Measurements from ENCODE around the gene HERC2. TPM values are rescaled to one million over a fixed set of nuclear protein-coding genes. Genes with fewer than 3 reads are reported as not detected.

The HERC2 gene
- 38.3 to 51.3 TPM (median 47.0 TPM) in 5 replicates for total RNA-seq (2022; extraction: Qiagen RNA extraction; ENCODE audit: low read depth)

GRCh38 chr15:28322129-28322588 is at the start of gene HERC2:
Gene HERC2 (minus strand): TSS chr15:28322179. CDS start chr15:28321433, 746 bp downstream.

DNA sequence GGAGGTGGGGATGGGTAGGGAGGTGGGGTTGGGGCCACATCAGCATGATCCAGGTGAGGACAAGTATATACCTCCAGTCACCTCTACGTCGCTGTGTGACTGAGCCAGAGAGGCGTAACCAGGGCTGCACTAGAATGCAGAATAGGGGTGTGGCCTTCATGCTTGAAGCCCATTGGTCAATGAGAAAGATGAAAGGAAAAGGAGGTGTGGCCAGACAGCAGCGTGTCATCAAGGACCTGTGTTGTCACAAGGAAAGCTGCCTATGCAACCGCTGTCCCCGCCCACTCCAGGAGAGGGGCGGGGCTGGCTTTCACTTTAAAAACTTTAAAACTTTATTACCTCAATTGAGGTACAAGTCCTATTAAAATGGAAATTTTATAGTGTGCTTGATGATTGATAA is 36.0 kb upstream of the HERC2 start, which contains the start of gene GOLGA6L24:
Gene GOLGA6L24, minus strand, starts transcription at position 101 of the 400 bp plus-strand sequence. Its CDS starts 61 bp downstream, at position 40.

DNA sequence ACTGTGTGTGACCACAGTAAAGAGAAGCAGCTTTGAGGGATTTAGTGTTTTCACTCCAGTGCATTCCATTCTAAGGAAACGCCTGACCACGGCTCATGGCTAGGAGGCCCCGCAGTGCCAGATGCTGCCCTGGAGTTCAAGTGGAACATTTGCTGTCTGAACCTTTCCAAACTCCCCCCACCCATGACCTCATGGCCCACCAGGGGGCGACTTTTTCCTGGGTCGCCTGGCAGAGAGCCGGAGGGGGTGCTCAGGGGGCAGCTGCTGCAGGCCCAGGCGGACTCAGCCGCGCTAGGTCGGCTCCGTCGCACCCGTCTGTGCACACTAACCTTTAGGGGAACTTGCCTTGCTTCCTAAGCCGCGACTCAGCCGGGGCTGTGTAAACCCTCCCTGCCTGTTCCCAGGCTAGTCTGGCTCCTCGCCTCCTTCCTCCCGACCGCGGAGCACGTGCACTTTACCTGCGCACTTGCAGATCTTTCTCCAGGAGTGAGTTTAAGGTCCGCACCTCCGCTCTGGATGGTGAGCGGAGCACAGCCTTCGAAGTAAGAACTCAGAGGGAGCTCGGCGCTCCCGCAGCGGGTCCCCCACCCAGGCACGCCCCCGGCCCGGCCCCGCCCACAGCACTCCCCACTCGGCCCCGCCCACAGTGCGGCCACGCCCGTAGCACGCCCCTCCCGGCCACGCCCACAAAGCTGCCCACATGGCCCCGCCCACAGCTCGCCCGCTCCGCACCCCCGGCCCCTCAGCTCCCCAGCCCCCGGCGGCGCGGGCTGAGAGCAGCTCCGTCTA is 223.0 kb downstream of the HERC2 start, which contains the start of gene OCA2:
Gene OCA2, minus strand, starts transcription at position 550 of the 789 bp plus-strand sequence. CDS start 17,441 bp downstream, outside the sequence.

Other genes with a start within 250 kb of the HERC2 start
- 0.13 to 0.27 TPM (median 0.18 TPM) in 5 replicates for gene OCA2, start 222.9 kb downstream of the HERC2 start, total RNA-seq (2022; extraction: Qiagen RNA extraction; ENCODE audit: low read depth)
- not detected in 5 replicates for gene GOLGA6L24, start 35.9 kb upstream of the HERC2 start, total RNA-seq (2022; extraction: Qiagen RNA extraction; ENCODE audit: low read depth)
- 0.02 TPM in 1 of 5 replicates, not detected in the others for gene GOLGA8F, start 56.5 kb upstream of the HERC2 start, total RNA-seq (2022; extraction: Qiagen RNA extraction; ENCODE audit: low read depth)
- not detected in 5 replicates for gene GOLGA8G, start 210.8 kb upstream of the HERC2 start, total RNA-seq (2022; extraction: Qiagen RNA extraction; ENCODE audit: low read depth)
- not detected in 5 replicates for gene GOLGA6L25, start 231.4 kb upstream of the HERC2 start, total RNA-seq (2022; extraction: Qiagen RNA extraction; ENCODE audit: low read depth)